Stimulated activated CD4-positive, alpha-beta T cell treated with anti-CD3 and anti-CD28 coated beads, Interleukin-1b, Interleukin-23, amount 100 ng/mL, for 1 hour (primary cell): ENCODE results near the gene CHERP.
"Not testable (repeated sequence)": the region's sequence is repeated elsewhere in the genome, so short reads cannot be mapped to it uniquely, and the experiment has no call there.

Source experiments
- DNase-seq, 2 donors: peaks; one replicate each; pipeline ENCODE4 v3.0.0-alpha.2; 2020; ENCODE audit warnings: low read depth in 2 of 2

Gene CHERP

DNA sequence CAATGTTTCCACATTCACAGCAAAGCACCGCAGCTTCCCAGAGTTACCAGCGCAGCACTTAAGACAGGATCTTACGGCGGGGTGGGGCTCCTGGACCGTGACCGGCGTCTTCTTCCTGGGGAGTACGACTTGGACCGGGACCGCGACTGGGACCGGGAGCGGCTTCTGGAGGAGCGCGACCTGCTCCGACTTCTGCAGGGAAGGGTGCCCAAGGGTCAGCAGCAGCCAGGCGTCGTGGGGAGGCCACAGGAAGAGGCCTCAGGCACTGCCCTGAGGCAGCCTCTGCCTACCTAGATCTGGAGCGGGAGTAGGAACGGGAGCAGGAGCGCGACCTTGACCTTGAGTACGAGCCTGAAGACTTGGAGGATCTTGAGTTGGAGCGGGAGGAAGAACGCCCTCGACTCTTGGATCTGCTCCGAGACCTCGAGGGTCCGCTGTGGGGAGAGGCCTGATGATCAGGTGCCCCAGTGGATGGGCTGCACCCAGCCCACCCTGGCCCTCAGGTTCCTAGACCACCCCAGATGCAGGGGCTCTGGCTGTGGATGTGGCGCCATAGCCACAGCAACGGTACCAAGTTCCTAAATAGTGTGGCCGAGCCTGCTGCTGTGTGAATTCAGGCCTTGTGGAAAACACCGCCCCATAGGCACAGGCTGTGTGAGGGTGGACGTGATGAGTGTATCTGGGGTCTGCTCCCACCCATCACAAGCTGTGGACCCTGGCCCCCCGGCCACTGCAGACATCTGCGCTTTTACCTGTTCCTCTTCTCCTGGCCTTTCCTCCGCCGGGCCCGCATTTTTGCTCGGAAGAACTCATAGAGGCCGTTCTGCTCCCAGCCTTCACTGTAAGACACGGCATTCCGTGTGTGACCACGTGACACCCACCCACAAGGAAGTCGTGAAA lies 21.9 kb downstream of the CHERP start:
- no peak for DNase-seq

- DNase-seq, result no peak
Observed at GRCh38 chr19:16519230-16519687, 23.0 kb downstream of the CHERP start.

DNA sequence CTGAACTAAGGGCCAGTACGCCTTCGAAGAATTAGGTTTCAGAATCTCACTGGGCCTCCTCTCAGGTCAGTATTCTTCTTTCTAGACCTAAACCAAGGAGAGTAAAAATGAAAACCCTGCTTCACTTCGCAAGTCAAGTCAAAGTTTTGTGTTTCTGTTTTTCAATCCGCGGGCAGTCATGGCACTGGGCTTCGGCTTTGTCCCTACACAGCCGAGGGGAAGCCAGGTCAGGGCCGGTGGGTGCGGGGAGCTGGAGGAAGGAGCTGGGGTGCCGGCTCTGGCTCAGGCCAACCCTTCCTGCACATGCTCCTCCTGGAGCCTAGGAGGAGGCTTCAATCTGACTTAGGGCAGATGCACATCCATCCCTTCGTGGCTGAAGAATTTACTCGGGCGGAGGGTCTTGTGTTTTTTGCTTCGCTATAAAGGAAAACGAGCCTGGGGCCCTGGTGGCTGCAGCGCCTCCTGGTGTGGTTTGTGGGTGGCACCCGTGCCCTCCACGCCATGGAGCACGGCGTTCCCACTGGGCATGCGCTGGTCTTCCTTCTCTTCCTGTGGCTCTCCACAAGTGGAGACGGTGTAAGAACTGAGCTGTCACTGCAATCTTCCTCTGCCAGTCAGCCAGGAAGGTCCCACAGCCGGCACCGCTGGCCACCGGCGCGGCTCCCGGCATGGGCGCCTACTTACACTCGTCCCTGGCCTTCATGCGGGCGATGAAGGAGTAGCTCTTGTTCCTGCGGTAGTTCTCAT lies 23.6 kb downstream of the CHERP start:
- no peak for DNase-seq

- no peak for DNase-seq
Observed at GRCh38 chr19:16518061-16518460, 24.2 kb downstream of the CHERP start.

DNA sequence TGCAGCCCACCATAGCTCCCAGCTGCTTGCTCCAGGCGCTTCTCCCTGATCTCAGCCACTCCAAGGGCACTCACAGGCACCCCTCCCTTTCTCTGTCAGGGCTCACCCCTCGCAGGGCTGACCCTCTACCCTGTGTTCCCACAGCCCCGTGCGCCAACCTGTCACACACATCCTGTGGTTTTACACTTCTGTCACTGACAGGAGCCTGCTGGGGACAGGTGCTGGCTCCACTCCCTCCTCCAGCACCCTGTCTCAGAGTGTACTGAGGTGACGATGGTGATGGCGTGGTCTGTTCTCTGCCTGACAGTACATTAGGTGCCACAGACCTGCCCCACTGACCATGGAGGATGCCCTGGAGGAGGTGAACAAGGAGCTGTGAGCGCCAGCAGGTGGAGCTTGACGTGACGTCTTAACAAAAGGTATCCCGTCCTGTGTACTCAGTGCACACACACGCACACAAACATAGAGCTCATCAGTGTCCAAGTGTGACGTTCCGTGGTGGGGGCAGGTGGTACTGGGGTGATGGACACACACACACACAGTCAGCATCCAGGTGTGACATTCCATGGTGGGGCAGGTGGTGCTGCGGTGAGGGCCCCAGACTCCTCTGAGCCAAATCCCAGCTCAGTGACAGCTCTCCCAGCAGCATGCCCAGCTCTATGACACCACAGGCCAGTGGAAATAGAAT lies 25.2 kb downstream of the CHERP start:
- DNase-seq, result no peak

- DNase-seq, result no peak
Observed at GRCh38 chr19:16516381-16516780, 25.9 kb downstream of the CHERP start.

DNA sequence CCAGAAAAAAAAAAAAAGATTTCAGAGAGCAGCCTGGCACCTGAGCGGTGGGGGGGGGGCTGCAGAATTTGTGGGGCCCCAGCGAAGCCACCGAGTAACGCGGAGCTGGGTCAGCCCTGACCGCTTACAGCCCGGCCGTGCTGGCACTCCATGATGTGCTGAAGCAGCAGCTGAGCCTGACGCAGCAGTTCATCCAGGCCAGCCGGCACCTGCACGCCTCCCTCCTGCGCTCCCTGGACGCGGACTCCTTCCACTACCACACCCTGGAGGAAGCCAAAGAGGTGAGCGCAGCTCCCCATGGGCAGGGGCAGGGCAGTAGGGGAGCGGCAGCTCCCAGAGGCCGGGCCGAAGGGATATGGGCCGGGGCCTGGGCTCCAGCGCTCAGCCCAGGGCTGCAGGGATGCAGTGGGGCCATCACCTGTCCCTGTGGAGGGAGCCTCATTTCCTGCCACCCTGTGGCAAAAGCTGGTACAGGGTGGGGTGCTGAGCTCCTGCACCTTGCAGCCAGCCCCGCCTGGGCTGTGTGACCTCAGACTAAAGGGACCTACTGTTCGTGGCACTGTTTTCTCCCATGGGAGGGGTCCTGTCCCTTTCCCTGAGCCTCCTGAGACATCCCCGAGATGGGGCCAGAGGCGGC lies 27.7 kb downstream of the CHERP start:
- DNase-seq, result no peak

DNA sequence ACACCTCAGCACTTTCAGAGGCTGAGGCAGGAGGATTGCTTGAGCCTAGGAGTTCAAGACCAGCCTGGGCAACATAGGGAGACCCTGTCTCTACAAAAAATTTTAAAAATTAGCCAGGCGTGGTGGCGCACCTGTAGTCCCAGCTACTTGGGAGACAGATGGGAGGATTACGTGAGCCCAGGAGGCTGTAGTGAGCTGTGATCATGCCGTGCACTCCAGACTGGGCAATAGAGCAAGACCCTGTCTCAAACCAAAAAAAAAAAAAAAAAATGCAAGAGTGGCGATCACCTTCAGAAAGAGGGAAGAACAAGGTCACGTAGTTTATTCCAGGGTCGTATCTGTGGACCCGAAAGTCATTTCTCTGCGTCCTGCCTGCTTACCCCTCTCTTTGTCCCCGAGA lies 29.6 kb downstream of the CHERP start:
- not testable (repeated sequence) for DNase-seq

DNA sequence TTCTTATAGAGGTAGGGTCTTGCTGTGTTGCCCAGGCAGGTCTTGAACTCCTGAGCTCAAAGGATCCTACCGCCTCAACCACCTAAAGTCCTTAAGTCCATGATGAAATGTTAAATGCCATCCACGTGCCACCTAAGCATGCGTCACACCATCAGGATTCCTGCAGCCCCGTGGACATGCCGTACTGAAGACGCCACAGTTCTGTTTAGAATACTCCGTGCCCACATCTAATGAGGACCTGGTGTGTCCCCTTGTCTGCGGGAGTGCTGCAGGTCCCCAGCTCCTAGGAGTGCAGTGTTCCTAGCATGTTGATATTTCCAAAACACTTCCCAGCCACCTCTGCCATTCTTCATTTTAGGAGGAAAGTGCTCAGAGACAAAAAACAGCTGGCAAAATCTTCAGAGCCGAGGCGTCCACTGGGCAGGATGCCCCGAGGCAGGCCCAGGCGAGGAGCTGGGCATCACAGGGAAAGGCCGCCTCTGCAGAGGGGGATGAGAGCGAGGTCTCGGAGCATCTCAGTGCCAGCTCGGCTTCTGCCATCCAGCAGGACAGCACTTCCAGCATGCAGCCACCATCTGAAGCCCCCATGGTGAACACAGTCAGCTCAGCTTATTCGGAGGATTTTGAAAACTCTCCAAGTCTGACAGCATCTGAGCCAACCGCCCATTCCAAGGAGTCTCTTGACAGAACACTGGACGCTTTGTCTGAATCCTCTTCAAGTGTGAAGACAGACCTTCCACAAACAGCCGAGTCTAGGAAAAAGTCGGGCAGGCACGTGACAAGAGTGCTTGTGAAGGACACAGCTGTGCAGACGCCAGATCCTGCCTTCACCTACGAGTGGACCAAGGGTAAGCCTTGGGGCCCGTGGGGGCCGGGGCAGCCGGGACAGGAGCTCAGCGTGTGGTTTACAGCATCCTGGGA lies 32.8 kb downstream of the CHERP start:
- DNase-seq, result no peak

- DNase-seq, result no peak
Observed at GRCh38 chr19:16508546-16508945, 33.7 kb downstream of the CHERP start.

- DNase-seq, result no peak
Observed at GRCh38 chr19:16506961-16507360, 35.3 kb downstream of the CHERP start.

GRCh38 chr19:16506161-16506560 lies 36.1 kb downstream of the CHERP start:
- not testable (repeated sequence) for DNase-seq

DNA sequence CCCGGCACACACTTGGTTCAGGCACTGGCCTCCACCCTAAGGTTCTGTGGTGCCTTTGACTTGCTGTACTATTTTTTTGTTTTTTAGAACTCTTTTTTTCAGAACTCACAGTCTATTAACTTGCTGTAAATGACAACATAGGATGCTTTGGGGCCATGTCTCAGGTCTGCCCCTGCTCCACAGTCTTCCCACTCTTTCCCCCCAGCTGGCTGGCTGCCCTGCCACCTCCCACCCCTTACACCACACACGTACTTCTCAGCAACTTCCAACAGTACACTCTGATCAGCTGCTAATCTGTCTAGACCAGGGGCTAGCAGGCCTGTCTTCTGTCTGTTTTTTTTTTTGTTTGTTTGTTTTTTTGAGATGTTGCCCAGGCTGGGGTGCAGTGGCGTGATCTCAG lies 38.0 kb downstream of the CHERP start:
- no peak for DNase-seq

- no peak for DNase-seq
Observed at GRCh38 chr19:16497837-16498236, 44.4 kb downstream of the CHERP start.

DNA sequence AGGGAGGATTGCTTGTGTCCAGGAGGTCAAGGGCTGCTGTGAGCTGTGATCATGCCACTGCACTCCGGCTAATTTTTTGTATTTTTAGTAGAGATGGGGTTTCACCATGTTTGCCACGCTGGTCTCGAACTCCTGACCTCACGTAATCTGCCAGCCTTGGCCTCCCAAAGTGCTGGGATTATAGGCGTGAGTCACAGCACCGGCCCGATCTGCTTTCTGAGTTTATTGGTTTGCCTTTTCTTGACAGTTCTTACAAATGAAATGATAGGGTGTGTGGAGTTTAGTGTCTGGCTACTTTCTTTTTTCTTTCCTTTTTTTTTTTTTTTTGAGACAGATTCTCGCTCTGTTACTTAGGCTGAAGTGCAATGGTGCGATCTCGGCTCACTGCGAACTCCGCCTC lies 45.2 kb downstream of the CHERP start:
- DNase-seq, result no peak

DNA sequence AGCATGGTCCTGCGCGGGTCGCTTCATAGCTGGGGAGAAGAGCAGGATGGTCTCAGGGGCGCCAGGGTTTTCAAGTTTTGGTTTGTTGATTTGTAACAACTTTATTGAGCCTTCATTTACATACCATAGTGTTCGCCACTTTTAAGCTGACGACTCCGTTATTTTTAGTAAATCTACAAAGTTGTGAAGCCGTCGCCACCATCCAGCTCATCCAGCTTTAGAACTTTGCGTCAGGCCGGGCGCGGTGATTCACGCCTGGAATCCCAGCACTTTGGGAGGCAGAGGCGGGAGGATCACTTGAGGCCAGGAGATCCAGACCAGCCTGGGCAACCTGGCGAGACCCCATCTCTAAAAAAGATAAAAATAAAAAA lies 45.6 kb downstream of the CHERP start:
- no peak for DNase-seq

DNA sequence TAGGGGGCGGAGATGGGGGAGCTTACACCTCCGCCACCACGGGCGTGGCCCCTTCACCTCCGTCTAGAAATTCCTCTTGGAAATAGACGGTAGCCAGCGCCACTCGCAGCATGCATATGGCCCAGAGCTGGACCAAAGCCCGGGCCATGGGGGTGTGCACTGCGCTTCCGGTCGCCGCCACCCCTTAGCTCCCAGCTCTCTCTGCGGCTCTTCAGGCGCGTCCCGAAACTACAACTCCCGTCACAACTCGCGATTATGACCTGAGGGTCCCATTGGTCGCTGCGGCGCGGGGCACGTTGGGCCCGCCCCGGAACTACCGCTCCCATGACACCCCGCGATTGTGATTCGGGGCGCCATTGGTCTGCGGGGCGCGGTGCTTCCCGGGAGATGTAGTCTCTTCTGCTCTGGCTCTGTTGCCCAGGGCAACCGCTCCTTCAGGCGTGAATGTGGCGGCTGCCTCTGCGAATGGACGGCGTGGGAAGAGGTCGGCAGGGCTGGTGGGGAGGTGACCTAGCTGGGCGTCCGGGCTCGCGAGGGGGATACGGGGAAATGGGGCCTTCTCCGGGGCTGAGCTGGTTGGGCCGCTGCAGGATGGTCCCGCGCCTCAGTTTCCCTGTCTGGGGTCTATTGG lies 46.1 kb downstream of the CHERP start, which contains the start of the genes C19orf44 and CALR3:
C19orf44 (plus strand) TSS at position 413 of the 631 bp plus-strand sequence. CDS start 4,399 bp downstream, outside the sequence.
CALR3 (minus strand) TSS at position 186 of the 631 bp plus-strand sequence; CDS start at position 148, 38 bp downstream.
- DNase-seq, result peak; percentile 92

DNA sequence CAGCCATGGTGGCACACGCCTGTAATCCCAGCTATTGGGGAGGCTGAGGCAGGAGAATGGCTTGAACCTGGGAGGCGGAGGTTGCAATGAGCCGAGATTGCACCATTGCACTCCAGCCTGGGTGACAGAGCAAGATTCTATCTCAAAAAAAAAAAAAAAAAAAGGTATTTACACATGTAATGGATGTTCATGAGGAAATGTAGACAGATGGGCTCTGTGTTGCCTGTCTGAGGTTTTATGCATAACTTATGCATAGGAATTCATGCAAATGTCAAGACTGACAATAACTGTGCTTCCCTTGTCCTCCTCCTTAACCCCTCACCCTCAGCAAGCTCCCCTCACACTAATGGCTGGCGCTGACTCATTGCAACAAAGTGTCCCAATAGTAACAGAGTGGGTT lies 55.8 kb downstream of the CHERP start:
- not testable (repeated sequence) for DNase-seq

- DNase-seq, result no peak
Observed at GRCh38 chr19:16482745-16483144, 59.5 kb downstream of the CHERP start.

GRCh38 chr19:16477311-16477710 lies 64.9 kb downstream of the CHERP start:
- DNase-seq, result no peak
